Measurements from ENCODE around the gene TICRR. TPM values are rescaled to one million over a fixed set of nuclear protein-coding genes. Genes with fewer than 3 reads are reported as not detected.
"Not testable (repeated sequence)": the region's sequence is repeated elsewhere in the genome, so short reads cannot be mapped to it uniquely, and the experiment has no call there.

TICRR gene
- total RNA-seq, 1 experiment from 2014 or later = 23.6 TPM

- no peak for TF ChIP-seq CTCF (conservative IDR thresholded peaks at IDR 0.05)
- Histone ChIP-seq H2AFZ (no peak overlapping the region), H3K9me2 (ENCODE audit: insufficient read depth) (no peaks in the 10 kb centered on the region), H3F3A (ENCODE audit: insufficient read depth, low read depth) (no peaks in the 10 kb centered on the region), H3K36me3 (ENCODE audit: low read depth) (no peaks in the 10 kb centered on the region), H3K4me2 (no peak overlapping the region), H3K79me2 (ENCODE audit: low read depth) (no peaks in the 10 kb centered on the region), H4K20me1 (ENCODE audit: insufficient read depth) (no peaks in the 10 kb centered on the region), H3K4me1 (replicated peaks; ENCODE audit: insufficient read depth) (no peaks in the 10 kb centered on the region), H3K4me3 (no peak overlapping the region), H3K27me3 (ENCODE audit: insufficient read depth, low read depth) (no peaks in the 10 kb centered on the region), H3K9me3 (ENCODE audit: insufficient read depth, low read depth) (no peaks in the 10 kb centered on the region), H3K27ac (no peak overlapping the region)
- ChIA-PET POLR2A (ENCODE audit: unreplicated experiment) (no interaction called here), CTCF (no interaction called here)
- no peak for DNase-seq
- no TSS peak for BruUV-seq (replicated peaks)
- intact Hi-C loops (cut with micrococcal nuclease; ENCODE audit: unreplicated experiment) = no loop called here
Measured at GRCh38 chr15:89543389-89543788, 31.9 kb upstream of the TICRR start.

- H3K4me2 ChIP-seq; H3K4me3 ChIP-seq; H2AFZ ChIP-seq; DNase-seq; H3K9me3 ChIP-seq (ENCODE audit: insufficient read depth, low read depth); H3K27ac ChIP-seq; CTCF ChIA-PET; H3K79me2 ChIP-seq (ENCODE audit: low read depth); H3K36me3 ChIP-seq (ENCODE audit: low read depth); intact Hi-C loops (cut with micrococcal nuclease; ENCODE audit: unreplicated experiment); H4K20me1 ChIP-seq (ENCODE audit: insufficient read depth); H3K27me3 ChIP-seq (ENCODE audit: insufficient read depth, low read depth); H3K9me2 ChIP-seq (ENCODE audit: insufficient read depth); BruUV-seq (replicated peaks): not testable (repeated sequence)
- Histone ChIP-seq H3F3A (ENCODE audit: insufficient read depth, low read depth) (peaks cover 13% of the 10 kb centered on the region; the same call in 1 of the 2 replicates), H3K4me1 (replicated peaks; ENCODE audit: insufficient read depth) (peaks cover 14% of the 10 kb centered on the region)
- POLR2A ChIA-PET (ENCODE audit: unreplicated experiment) = interaction anchor here (0.6 kb wide), 1 partner anchor 38 kb away, joined by 5 read pairs; no protein-coding TSS in a partner anchor
Measured at GRCh38 chr15:89549138-89549537, 26.1 kb upstream of the TICRR start.

- Histone ChIP-seq H3K9me2 (ENCODE audit: insufficient read depth) (no peaks in the 10 kb centered on the region), H3K79me2 (ENCODE audit: low read depth) (no peaks in the 10 kb centered on the region), H3K4me2 (no peak overlapping the region), H3K4me3 (no peak overlapping the region), H3K4me1 (replicated peaks; ENCODE audit: insufficient read depth) (peaks cover 14% of the 10 kb centered on the region), H3K27me3 (ENCODE audit: insufficient read depth, low read depth) (no peaks in the 10 kb centered on the region), H3K27ac (no peak overlapping the region), H3F3A (ENCODE audit: insufficient read depth, low read depth) (peaks cover 13% of the 10 kb centered on the region; the same call in 1 of the 2 replicates), H3K36me3 (ENCODE audit: low read depth) (no peaks in the 10 kb centered on the region), H4K20me1 (ENCODE audit: insufficient read depth) (no peaks in the 10 kb centered on the region), H3K9me3 (ENCODE audit: insufficient read depth, low read depth) (no peaks in the 10 kb centered on the region), H2AFZ (no peak overlapping the region)
- no TSS peak for BruUV-seq (replicated peaks)
- intact Hi-C loops (cut with micrococcal nuclease; ENCODE audit: unreplicated experiment) = no loop called here
- ChIA-PET CTCF (no interaction called here), POLR2A (ENCODE audit: unreplicated experiment) (no interaction called here)
- TF ChIP-seq CTCF (conservative IDR thresholded peaks at IDR 0.05) = no peak
- no peak for TF ChIP-seq EZH2 (IDR thresholded peaks at IDR 0.05; ENCODE audit: low read depth)
- DNase-seq = no peak
Measured at GRCh38 chr15:89550427-89550826, 24.8 kb upstream of the TICRR start.

GRCh38 chr15:89551550-89551949 is 23.7 kb upstream of the TICRR start:
- no peaks in the 10 kb centered on the region for H4K20me1 ChIP-seq (ENCODE audit: insufficient read depth)
- no peaks in the 10 kb centered on the region for H3K36me3 ChIP-seq (ENCODE audit: low read depth)
- H3K27ac ChIP-seq = peak overlapping the region; percentile 36; the same call in 1 of the 2 replicates
- peaks cover 13% of the 10 kb centered on the region; the same call in 1 of the 2 replicates for H3F3A ChIP-seq (ENCODE audit: insufficient read depth, low read depth)
- ChIA-PET CTCF (no interaction called here), POLR2A (ENCODE audit: unreplicated experiment) (no interaction called here)
- intact Hi-C loops (cut with micrococcal nuclease; ENCODE audit: unreplicated experiment) = no loop called here
- H3K9me3 ChIP-seq (ENCODE audit: insufficient read depth, low read depth) = no peaks in the 10 kb centered on the region
- no TSS peak for BruUV-seq (replicated peaks)
- peak overlapping the region; percentile 15; the same call in 1 of the 2 replicates for H3K4me2 ChIP-seq
- TF ChIP-seq CTCF (conservative IDR thresholded peaks at IDR 0.05) = no peak
- TF ChIP-seq EZH2 (IDR thresholded peaks at IDR 0.05; ENCODE audit: low read depth) = no peak
- peak overlapping the region; percentile 63; the same call in 1 of the 2 replicates for H2AFZ ChIP-seq
- peaks cover 14% of the 10 kb centered on the region for H3K4me1 ChIP-seq (replicated peaks; ENCODE audit: insufficient read depth)
- H3K9me2 ChIP-seq (ENCODE audit: insufficient read depth) = no peaks in the 10 kb centered on the region
- peak in 1 of 2 experiments; percentile 51 for DNase-seq
- no peak overlapping the region for H3K4me3 ChIP-seq
- H3K79me2 ChIP-seq (ENCODE audit: low read depth) = no peaks in the 10 kb centered on the region
- H3K27me3 ChIP-seq (ENCODE audit: insufficient read depth, low read depth) = no peaks in the 10 kb centered on the region
